WTC11 (cell line): ENCODE measurements around the gene JADE1. TPM values are rescaled to one million over a fixed set of nuclear protein-coding genes. Genes with fewer than 3 reads are reported as not detected.

Experiments
- ATAC-seq: fragments of 200-7000 bp; cut with Tn5 transposase; 2 replicates; pipeline ENCODE4 v1.10.0; 2021; ENCODE audit warnings: mild to moderate bottlenecking, moderate library complexity
- CTCF ChIA-PET: fragments of 300-600 bp; sonication (Branson Sonifier 250); formaldehyde crosslinking; loops from one replicate; lab custom pipeline; 2021; ENCODE audit warnings: antibody characterized with exemption; lab: Charles Lee
- POLR2A ChIA-PET: fragments of 350-600 bp; sonication (Branson Sonifier 250); formaldehyde crosslinking; loops from one replicate; lab custom pipeline; 2021; ENCODE audit warnings: antibody characterized with exemption; lab: Charles Lee
- DNase-seq: peaks from one replicate; pipeline ENCODE4 v3.0.0; 2021; ENCODE audit warnings: low spot score
- H3K27ac Mint-ChIP-seq: 2 replicates; pipeline ENCODE4 v1.8.0; 2021; ENCODE audit warnings: mixed read lengths
- H3K27me3 Mint-ChIP-seq: 2 replicates; pipeline ENCODE4 v1.8.0; 2021; ENCODE audit warnings: low read depth, mild to moderate bottlenecking, moderate library complexity, mixed read lengths
- H3K36me3 Mint-ChIP-seq: 2 replicates; pipeline ENCODE4 v1.8.0; 2021; ENCODE audit warnings: mixed read lengths
- H3K4me1 Mint-ChIP-seq: 2 replicates; pipeline ENCODE4 v1.8.0; 2022; ENCODE audit warnings: mixed read lengths
- H3K4me3 Mint-ChIP-seq: 2 replicates; pipeline ENCODE4 v1.8.0; 2021; ENCODE audit warnings: mild to moderate bottlenecking, moderate library complexity, mixed read lengths
- H3K9me3 Mint-ChIP-seq: 2 replicates; pipeline ENCODE4 v1.8.0; 2021; ENCODE audit warnings: mixed read lengths
- ATF1 ChIP-seq: sonication (generic); formaldehyde crosslinking; IDR thresholded peaks from 2 replicates; pipeline ENCODE4 v1.8.1; 2023; ENCODE audit warnings: mild to moderate bottlenecking, moderate library complexity, missing genetic modification reagents
- CBFB ChIP-seq: sonication (generic); formaldehyde crosslinking; IDR thresholded peaks from 2 replicates; pipeline ENCODE4 v1.8.1; 2022; ENCODE audit warnings: mild to moderate bottlenecking, low read depth, missing genetic modification reagents
- ETV6 ChIP-seq: sonication (generic); formaldehyde crosslinking; IDR thresholded peaks from 2 replicates; pipeline ENCODE4 v1.8.1; 2022; ENCODE audit warnings: mild to moderate bottlenecking, missing genetic modification reagents
- HMGA2 ChIP-seq: fragments of 250-450 bp; sonication (Bioruptor Pico); IDR thresholded peaks from 2 replicates; pipeline ENCODE4 v1.4.0; 2021; ENCODE audit warnings: mild to moderate bottlenecking, moderate library complexity
- JUN ChIP-seq: sonication (generic); formaldehyde crosslinking; IDR thresholded peaks from 2 replicates; pipeline ENCODE4 v1.8.0; 2023; ENCODE audit warnings: mild to moderate bottlenecking, missing genetic modification reagents
- KAT7 ChIP-seq: sonication (generic); formaldehyde crosslinking; IDR thresholded peaks from 2 replicates; pipeline ENCODE4 v1.8.1; 2023; ENCODE audit warnings: missing genetic modification reagents, mild to moderate bottlenecking, borderline replicate concordance
- RORB ChIP-seq: fragments of 250-450 bp; sonication (Bioruptor Pico); IDR thresholded peaks from 2 replicates; pipeline ENCODE4 v1.9.0; 2021; ENCODE audit warnings: mild to moderate bottlenecking
- SMAD3 ChIP-seq: sonication (generic); formaldehyde crosslinking; IDR thresholded peaks from 2 replicates; pipeline ENCODE4 v1.8.0; 2022; ENCODE audit warnings: missing genetic modification reagents, mild to moderate bottlenecking, borderline replicate concordance
- ZNF423 ChIP-seq: fragments of 250-450 bp; sonication (Bioruptor Pico); IDR thresholded peaks from 2 replicates; pipeline ENCODE4 v2.1.2; 2022; ENCODE audit warnings: mild to moderate bottlenecking, moderate library complexity
- ZNF671 ChIP-seq: fragments of 250-450 bp; sonication (Bioruptor Pico); IDR thresholded peaks from 2 replicates; pipeline ENCODE4 v1.8.0; 2021; ENCODE audit warnings: mild to moderate bottlenecking
- total RNA-seq: library from RNA; stranded (reverse); gene quantifications from 3 replicates; pipeline ENCODE4 v1.2.3, GENCODE V29; 2021
- TF ChIP-seq, protein P1 (sequence below): fragments of 250-450 bp; sonication (Bioruptor Pico); IDR thresholded peaks from 2 replicates; pipeline ENCODE4 v1.9.0; 2021; ENCODE audit warnings: mild to moderate bottlenecking, borderline replicate concordance
- TF ChIP-seq, protein P2 (sequence below): sonication (generic); formaldehyde crosslinking; IDR thresholded peaks from 2 replicates; pipeline ENCODE4 v1.8.1; 2023; ENCODE audit warnings: mild to moderate bottlenecking, missing genetic modification reagents, borderline replicate concordance
- TF ChIP-seq, protein P3 (sequence below): sonication (generic); formaldehyde crosslinking; IDR thresholded peaks from 2 replicates; pipeline ENCODE4 v1.8.1; 2022; ENCODE audit warnings: mild to moderate bottlenecking, missing genetic modification reagents, moderate library complexity, borderline replicate concordance
- TF ChIP-seq, protein P4 (sequence below): fragments of 250-450 bp; sonication (Bioruptor Pico); IDR thresholded peaks from 2 replicates; pipeline ENCODE4 v1.9.0; 2021; ENCODE audit warnings: mild to moderate bottlenecking
- TF ChIP-seq, protein P5 (sequence below): sonication (generic); formaldehyde crosslinking; IDR thresholded peaks from 2 replicates; pipeline ENCODE4 v1.8.1; 2023; ENCODE audit warnings: mild to moderate bottlenecking, moderate library complexity, missing genetic modification reagents
- TF ChIP-seq, protein P6 (sequence below): sonication (generic); formaldehyde crosslinking; IDR thresholded peaks from 2 replicates; pipeline ENCODE4 v1.8.0; 2022; ENCODE audit warnings: missing genetic modification reagents

Gene JADE1
- total RNA-seq, 1 experiment from 2014 or later: 132 TPM

DNA sequence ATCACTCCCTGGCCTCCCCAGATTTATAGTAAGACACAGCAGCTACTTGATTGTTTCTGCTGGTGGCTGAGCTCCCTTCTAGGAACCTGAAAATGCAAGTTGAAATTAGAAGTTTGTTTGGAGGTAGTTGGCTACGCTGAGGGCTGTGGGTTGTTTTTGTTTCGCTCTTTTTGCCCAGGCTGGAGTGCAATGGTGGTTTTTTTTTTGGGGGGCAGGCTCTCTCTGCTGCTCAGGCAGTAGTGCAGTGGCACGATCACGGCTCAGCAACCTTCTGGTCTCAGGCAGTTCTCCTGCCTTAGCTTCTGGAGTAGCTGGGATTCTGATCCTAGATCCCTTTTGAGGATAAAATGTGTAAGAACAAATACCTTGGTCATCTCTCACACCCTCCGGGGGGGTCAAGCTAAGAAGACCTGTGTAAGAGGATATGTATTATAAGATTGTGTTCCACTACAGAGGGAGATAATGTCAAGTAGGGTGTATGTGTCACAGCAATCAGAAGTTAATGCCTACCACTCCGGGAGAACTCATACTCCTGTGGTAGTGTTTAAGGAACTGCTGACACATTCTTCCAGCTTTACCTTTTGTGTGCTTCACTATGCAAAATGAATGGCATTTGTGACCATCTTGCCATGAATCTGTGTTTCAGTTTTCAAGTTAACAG lies 9.7 kb downstream of the JADE1 start:
- DNase-seq: no peak
- H3K27ac Mint-ChIP-seq: peak overlapping the region; percentile 92
- CTCF ChIA-PET: interaction anchor here (0.6 to 1.0 kb wide), 2 partner anchors 9 to 18 kb away, joined by 3 read pairs; no protein-coding TSS in a partner anchor
- TF ChIP-seq, protein P1, sequence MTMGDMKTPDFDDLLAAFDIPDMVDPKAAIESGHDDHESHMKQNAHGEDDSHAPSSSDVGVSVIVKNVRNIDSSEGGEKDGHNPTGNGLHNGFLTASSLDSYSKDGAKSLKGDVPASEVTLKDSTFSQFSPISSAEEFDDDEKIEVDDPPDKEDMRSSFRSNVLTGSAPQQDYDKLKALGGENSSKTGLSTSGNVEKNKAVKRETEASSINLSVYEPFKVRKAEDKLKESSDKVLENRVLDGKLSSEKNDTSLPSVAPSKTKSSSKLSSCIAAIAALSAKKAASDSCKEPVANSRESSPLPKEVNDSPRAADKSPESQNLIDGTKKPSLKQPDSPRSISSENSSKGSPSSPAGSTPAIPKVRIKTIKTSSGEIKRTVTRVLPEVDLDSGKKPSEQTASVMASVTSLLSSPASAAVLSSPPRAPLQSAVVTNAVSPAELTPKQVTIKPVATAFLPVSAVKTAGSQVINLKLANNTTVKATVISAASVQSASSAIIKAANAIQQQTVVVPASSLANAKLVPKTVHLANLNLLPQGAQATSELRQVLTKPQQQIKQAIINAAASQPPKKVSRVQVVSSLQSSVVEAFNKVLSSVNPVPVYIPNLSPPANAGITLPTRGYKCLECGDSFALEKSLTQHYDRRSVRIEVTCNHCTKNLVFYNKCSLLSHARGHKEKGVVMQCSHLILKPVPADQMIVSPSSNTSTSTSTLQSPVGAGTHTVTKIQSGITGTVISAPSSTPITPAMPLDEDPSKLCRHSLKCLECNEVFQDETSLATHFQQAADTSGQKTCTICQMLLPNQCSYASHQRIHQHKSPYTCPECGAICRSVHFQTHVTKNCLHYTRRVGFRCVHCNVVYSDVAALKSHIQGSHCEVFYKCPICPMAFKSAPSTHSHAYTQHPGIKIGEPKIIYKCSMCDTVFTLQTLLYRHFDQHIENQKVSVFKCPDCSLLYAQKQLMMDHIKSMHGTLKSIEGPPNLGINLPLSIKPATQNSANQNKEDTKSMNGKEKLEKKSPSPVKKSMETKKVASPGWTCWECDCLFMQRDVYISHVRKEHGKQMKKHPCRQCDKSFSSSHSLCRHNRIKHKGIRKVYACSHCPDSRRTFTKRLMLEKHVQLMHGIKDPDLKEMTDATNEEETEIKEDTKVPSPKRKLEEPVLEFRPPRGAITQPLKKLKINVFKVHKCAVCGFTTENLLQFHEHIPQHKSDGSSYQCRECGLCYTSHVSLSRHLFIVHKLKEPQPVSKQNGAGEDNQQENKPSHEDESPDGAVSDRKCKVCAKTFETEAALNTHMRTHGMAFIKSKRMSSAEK: no peak
- TF ChIP-seq, protein P2, sequence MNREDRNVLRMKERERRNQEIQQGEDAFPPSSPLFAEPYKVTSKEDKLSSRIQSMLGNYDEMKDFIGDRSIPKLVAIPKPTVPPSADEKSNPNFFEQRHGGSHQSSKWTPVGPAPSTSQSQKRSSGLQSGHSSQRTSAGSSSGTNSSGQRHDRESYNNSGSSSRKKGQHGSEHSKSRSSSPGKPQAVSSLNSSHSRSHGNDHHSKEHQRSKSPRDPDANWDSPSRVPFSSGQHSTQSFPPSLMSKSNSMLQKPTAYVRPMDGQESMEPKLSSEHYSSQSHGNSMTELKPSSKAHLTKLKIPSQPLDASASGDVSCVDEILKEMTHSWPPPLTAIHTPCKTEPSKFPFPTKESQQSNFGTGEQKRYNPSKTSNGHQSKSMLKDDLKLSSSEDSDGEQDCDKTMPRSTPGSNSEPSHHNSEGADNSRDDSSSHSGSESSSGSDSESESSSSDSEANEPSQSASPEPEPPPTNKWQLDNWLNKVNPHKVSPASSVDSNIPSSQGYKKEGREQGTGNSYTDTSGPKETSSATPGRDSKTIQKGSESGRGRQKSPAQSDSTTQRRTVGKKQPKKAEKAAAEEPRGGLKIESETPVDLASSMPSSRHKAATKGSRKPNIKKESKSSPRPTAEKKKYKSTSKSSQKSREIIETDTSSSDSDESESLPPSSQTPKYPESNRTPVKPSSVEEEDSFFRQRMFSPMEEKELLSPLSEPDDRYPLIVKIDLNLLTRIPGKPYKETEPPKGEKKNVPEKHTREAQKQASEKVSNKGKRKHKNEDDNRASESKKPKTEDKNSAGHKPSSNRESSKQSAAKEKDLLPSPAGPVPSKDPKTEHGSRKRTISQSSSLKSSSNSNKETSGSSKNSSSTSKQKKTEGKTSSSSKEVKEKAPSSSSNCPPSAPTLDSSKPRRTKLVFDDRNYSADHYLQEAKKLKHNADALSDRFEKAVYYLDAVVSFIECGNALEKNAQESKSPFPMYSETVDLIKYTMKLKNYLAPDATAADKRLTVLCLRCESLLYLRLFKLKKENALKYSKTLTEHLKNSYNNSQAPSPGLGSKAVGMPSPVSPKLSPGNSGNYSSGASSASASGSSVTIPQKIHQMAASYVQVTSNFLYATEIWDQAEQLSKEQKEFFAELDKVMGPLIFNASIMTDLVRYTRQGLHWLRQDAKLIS: no peak
- peaks cover 89% of the 10 kb centered on the region for H3K4me1 Mint-ChIP-seq
- H3K4me3 Mint-ChIP-seq: peak overlapping the region; percentile 40
- ATAC-seq: no peak
- H3K9me3 Mint-ChIP-seq: no peaks in the 10 kb centered on the region
- no peaks in the 10 kb centered on the region for H3K27me3 Mint-ChIP-seq
- POLR2A ChIA-PET: interaction anchor here (0.6 kb wide), 1 partner anchor 58 kb away, joined by 3 read pairs; no protein-coding TSS in a partner anchor
- H3K36me3 Mint-ChIP-seq: peaks cover 58% of the 10 kb centered on the region

DNA sequence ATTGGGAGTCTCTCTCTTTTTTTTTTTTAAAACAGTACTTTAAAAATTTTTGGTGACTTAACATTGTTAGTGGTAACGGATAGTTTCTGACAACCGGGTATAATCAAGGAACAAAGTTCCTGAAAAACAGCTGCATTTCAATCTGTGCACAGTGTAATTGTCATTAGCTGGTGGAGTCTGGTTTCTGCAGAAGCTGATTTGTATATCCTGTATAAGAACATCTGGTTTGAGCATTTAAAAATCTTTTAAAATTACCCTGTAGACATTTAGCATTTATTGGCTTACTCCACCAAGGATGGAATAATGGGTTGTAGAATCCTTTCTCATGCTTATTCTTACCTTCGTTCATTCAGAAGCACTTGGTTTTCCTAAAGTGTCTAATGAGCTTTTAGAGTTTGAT lies 11.2 kb downstream of the JADE1 start:
- Mint-ChIP-seq H3K4me3 (peak overlapping the region; percentile 24), H3K4me1 (peaks cover 91% of the 10 kb centered on the region), H3K27ac (peak overlapping the region; percentile 68), H3K9me3 (no peaks in the 10 kb centered on the region), H3K27me3 (no peaks in the 10 kb centered on the region), H3K36me3 (peaks cover 48% of the 10 kb centered on the region)
- POLR2A ChIA-PET: interaction anchor here (1.3 to 1.5 kb wide), 2 partner anchors 8 to 24 kb away, joined by 4 read pairs; no protein-coding TSS in a partner anchor
- ATAC-seq (no peak), DNase-seq (no peak)
- CTCF ChIA-PET: no interaction called here
- TF ChIP-seq, protein P3, sequence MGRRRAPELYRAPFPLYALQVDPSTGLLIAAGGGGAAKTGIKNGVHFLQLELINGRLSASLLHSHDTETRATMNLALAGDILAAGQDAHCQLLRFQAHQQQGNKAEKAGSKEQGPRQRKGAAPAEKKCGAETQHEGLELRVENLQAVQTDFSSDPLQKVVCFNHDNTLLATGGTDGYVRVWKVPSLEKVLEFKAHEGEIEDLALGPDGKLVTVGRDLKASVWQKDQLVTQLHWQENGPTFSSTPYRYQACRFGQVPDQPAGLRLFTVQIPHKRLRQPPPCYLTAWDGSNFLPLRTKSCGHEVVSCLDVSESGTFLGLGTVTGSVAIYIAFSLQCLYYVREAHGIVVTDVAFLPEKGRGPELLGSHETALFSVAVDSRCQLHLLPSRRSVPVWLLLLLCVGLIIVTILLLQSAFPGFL (CRISPR knock-in tag): no peak
- TF ChIP-seq JUN (no peak), ETV6 (CRISPR knock-in tag) (no peak), ATF1 (CRISPR knock-in tag) (no peak), RORB (no peak), SMAD3 (CRISPR knock-in tag) (no peak), ZNF423 (no peak), HMGA2 (CRISPR knock-in tag) (no peak), CBFB (no peak), KAT7 (no peak), ZNF671 (CRISPR knock-in tag) (no peak)
- TF ChIP-seq, protein P4, sequence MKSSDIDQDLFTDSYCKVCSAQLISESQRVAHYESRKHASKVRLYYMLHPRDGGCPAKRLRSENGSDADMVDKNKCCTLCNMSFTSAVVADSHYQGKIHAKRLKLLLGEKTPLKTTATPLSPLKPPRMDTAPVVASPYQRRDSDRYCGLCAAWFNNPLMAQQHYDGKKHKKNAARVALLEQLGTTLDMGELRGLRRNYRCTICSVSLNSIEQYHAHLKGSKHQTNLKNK (CRISPR knock-in tag): no peak
- TF ChIP-seq, protein P5, sequence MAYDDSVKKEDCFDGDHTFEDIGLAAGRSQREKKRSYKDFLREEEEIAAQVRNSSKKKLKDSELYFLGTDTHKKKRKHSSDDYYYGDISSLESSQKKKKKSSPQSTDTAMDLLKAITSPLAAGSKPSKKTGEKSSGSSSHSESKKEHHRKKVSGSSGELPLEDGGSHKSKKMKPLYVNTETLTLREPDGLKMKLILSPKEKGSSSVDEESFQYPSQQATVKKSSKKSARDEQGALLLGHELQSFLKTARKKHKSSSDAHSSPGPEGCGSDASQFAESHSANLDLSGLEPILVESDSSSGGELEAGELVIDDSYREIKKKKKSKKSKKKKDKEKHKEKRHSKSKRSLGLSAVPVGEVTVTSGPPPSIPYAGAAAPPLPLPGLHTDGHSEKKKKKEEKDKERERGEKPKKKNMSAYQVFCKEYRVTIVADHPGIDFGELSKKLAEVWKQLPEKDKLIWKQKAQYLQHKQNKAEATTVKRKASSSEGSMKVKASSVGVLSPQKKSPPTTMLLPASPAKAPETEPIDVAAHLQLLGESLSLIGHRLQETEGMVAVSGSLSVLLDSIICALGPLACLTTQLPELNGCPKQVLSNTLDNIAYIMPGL (CRISPR knock-in tag): no peak
- TF ChIP-seq, protein P6, sequence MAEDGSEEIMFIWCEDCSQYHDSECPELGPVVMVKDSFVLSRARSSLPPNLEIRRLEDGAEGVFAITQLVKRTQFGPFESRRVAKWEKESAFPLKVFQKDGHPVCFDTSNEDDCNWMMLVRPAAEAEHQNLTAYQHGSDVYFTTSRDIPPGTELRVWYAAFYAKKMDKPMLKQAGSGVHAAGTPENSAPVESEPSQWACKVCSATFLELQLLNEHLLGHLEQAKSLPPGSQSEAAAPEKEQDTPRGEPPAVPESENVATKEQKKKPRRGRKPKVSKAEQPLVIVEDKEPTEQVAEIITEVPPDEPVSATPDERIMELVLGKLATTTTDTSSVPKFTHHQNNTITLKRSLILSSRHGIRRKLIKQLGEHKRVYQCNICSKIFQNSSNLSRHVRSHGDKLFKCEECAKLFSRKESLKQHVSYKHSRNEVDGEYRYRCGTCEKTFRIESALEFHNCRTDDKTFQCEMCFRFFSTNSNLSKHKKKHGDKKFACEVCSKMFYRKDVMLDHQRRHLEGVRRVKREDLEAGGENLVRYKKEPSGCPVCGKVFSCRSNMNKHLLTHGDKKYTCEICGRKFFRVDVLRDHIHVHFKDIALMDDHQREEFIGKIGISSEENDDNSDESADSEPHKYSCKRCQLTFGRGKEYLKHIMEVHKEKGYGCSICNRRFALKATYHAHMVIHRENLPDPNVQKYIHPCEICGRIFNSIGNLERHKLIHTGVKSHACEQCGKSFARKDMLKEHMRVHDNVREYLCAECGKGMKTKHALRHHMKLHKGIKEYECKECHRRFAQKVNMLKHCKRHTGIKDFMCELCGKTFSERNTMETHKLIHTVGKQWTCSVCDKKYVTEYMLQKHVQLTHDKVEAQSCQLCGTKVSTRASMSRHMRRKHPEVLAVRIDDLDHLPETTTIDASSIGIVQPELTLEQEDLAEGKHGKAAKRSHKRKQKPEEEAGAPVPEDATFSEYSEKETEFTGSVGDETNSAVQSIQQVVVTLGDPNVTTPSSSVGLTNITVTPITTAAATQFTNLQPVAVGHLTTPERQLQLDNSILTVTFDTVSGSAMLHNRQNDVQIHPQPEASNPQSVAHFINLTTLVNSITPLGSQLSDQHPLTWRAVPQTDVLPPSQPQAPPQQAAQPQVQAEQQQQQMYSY (CRISPR knock-in tag): no peak
